Hippocampal formation (tissue), 2 donors: Measurements from ENCODE around the gene AKR1C2.
"Not testable (repeated sequence)": the region's sequence is repeated elsewhere in the genome, so short reads cannot be mapped to it uniquely, and the experiment has no call there.

Source experiments
- DNase-seq, 2 donors: peaks; one replicate each; lab custom pipeline; 2025; lab: John Stamatoyannopoulos, UW

AKR1C2 gene

DNA sequence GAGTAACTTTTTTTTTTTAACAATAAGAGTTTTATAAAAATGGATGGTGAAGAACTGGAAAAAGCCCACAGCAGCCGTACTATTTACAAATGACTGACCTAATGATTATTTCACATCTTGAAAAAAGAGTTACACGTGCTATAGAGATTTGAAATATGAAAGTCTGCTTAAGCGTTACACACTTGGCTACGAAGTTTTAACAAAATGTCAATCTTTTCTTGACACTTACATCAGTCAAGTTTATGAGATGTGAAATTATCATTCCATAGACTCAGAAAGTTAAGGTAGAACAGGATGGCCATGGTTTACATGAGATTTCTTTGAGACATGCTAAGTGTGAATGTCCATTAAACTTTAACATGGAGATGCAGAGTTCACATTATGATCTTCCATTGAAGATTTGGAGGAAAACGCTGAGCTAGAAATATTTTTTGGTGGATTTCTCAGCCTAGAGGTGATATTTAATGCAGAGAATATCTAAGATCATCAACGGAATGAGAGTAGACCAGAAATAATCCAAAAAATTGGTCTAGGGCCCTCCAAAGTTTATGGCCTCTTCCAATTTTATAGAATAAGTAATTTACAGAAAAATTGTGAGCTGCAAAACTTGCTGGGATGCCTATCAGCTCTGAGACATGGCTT lies 15.5 kb downstream of the AKR1C2 start:
- not testable (repeated sequence) for DNase-seq

GRCh38 chr10:4984971-4985594 lies 18.6 kb downstream of the AKR1C2 start:
- no peak for DNase-seq

DNA sequence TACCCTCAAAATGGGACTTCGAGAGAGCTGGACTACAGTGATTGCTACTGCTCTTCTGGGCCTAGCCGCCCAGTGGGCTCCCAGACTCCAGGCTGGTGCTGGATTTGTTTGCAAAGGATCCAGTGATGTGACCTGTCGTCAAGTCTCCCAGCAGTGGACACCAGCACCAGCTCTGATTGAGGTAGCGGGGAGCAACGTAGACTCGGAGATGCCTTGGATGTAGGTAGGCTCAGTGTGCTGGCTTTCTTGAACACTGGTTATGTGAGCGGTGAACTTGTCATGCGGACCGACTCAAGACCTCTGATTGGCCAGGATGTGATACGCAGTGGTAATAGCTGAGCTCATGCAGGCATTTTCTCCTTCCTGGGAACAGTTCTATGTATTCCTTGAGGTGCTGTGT lies 19.4 kb downstream of the AKR1C2 start:
- DNase-seq = no peak

DNA sequence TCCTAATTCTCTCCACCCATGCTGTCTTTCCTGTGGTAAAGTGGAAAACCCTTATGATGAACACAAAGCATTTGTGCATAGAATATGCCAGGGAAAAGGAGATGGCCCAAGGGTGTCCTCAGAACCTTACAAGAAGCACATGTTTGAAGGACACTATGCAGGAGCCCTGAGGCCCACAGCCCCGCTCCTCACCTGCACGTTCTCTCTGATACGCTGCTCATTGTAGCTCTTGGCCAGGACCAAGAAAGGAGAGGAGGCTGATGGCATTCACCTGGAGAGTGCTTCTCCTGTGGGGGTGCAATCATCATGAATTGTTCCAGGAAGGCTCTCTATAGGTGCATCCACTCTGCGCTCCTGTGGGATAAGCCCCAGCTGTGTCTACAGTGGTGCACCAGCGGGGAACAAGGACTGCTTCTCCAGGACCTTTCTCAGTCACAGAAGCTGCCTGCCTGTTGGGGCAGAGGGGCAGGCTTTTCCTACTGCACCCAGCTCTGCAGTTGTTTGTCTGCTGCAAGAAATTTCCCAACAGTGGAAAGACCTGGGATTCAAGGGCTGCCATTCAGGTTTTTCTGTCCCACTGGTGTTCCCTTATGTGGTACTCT lies 19.9 kb downstream of the AKR1C2 start:
- DNase-seq = no peak

DNA sequence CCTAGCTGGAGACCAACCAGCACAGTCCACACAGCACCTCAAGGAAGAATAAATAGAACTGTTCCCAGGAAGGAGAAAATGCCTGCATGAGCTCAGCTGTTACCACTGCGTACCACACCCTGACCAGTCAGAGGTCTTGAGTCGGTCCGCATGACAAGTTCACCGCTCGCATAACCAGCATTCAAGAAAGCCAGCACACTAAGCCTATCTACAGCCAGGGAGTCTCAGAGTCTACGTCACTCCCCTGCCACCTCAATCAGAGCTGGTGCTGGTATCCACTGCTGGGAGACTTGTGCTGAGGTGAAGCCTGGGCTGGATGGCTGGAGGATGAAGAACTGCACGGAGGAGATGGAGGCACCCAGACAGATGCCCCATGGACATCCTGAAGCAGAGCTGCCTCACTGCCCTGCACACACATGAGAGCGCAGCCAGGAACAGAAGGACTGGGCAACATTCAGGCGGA lies 20.9 kb downstream of the AKR1C2 start:
- no peak for DNase-seq

GRCh38 chr10:4981722-4982471 lies 21.8 kb downstream of the AKR1C2 start:
- no peak for DNase-seq

DNA sequence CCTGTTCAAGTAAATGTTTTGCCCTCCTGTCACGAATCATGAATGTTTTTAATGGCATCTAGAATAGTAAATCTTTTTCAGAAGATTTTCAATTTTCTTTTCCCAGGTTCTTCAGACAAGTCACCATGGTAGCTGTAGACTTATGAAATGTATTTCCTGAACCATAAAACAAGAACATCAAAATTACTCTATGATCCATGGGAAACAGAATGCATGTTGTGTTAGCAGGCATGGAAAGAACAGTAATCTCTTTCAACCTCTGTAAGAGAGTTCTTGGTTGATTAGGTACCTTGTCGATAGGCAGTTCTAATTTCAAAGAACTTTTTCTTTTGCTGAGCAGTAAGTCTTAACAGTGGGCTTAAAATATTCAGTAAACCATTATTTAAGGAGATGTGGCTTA lies 22.9 kb downstream of the AKR1C2 start:
- no peak for DNase-seq

GRCh38 chr10:4978870-4979269 lies 24.8 kb downstream of the AKR1C2 start:
- no peak for DNase-seq

DNA sequence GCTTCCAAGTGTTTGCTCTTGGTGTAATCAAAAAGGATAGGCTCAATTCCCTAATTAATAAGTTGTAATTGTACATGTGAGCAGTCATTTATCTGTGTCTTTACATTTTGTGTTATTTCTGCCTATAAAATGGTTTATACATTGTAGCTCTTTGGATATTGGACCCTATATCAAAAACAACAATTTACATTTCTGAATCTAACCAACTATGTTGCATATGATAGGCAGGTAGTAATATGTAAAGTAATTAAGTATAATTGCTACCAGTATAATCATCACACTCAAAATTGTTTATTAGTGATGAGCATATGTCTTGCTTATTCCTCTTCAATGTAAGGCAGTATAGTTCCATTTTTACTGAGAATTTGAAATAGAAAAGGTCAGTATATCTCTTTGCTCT lies 26.6 kb downstream of the AKR1C2 start:
- no peak for DNase-seq

DNA sequence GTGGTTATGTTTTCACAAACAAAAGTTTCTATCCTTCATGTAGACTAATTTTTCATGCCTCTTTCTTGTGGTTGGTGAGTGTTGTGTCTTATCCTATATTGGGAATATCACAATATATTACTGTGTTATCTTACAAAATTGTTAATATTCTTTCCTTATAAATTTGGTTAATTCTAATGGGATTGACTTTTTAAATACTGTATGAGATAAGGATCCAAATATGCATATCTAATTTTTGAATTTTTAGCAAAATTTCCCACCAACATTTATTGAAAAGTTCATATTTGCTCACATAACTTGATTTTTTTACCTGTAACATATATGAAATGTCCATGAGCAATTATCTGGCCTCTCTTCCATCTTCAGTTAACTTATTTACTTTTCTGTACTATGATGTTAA lies 29.3 kb downstream of the AKR1C2 start:
- not testable (repeated sequence) for DNase-seq

DNA sequence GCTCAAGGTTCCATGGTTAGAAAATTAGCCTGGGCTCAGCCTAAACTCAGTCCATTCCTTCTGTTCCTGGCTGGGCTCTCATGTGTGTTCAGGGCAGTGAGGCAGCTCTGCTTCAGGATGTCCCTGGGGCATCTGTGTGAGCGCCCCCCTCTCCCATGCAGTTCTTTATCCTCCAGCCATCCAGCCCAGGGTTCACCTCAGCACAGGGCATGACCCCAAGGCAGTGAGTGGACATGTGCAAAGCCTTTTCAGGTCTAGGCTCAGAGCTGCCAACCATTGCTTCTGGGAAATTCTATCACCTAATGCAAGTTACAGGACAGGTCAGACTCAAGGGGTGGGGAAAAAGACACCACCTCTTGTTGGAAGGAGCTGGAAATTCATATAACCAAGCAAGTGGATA lies 30.4 kb downstream of the AKR1C2 start:
- not testable (repeated sequence) for DNase-seq

- DNase-seq = not testable (repeated sequence)
Observed at GRCh38 chr10:4972369-4973142, 31.1 kb downstream of the AKR1C2 start.

- DNase-seq = not testable (repeated sequence)
Observed at GRCh38 chr10:4970362-4970761, 33.3 kb downstream of the AKR1C2 start.

- not testable (repeated sequence) for DNase-seq
Observed at GRCh38 chr10:4969289-4969688, 34.4 kb downstream of the AKR1C2 start.

DNA sequence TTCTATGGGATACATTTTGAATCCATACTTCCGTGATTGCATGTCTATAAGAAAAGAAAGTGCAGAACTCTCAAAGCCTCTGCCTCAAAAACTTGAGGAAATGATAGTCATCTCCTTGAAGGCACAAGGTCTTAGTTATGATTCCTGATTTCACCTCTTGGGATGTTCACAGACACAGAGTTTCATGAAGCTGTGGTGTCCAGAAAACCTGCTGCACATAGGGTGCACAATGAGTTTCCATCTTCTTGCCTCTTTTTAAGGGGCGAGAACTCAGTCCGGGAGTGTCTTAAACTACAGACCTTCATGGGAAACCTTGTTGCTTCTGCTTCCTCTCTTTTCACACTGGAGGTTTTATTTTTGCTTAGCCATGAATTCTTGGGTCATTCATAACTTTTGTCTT lies 36.5 kb downstream of the AKR1C2 start:
- DNase-seq = not testable (repeated sequence)

- DNase-seq = not testable (repeated sequence)
Observed at GRCh38 chr10:4965763-4966162, 37.9 kb downstream of the AKR1C2 start.

- not testable (repeated sequence) for DNase-seq
Observed at GRCh38 chr10:4963815-4964154, 39.9 kb downstream of the AKR1C2 start.

DNA sequence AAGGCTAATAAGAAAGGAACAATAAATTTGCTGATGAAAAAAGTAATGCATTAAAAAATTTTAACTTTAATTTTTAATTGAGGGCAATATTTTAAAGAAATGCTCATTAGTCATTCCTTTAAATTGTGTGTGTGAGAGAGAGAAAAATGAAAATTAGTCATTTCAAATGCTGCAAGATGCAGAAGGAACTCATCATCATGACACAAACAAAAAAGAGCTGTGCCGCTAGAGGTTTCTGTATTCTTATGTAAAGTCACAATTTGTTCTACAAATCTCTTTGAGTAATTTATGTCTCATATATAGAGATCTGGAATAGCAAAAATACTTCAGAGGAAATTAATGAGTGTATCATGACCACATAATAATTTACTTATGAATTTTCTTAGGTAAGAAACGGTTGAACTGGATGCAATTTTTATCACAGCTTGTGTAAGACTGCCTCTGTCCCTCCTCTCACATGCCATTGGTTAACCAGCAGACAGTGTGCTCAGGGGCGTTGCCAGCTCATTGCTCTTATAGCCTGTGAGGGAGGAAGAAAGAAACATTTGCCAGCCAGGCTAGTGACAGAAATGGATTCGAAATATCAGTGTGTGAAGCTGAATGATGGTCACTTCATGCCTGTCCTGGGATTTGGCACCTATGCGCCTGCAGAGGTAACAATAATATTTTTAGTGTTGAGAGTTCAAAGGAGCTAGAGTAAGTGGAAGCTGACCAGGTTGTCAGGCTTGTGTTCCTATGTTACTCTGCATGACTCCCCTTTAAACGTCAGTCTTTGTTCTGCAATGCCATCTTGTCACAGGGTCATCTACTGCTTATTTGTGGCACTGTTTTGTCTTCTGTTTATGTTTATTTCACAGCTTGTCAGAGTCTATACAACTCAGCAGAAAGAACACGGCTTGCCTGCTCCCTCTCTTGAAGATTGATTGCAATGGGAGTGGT lies 40.5 kb downstream of the AKR1C2 start, which contains the start of gene AKR1C1:
AKR1C1 (plus strand) TSS at position 540 of the 939 bp plus-strand sequence; CDS start at position 570, 30 bp downstream.
- DNase-seq = not testable (repeated sequence)

- not testable (repeated sequence) for DNase-seq
Observed at GRCh38 chr10:4962308-4962707, 41.3 kb downstream of the AKR1C2 start.

- not testable (repeated sequence) for DNase-seq
Observed at GRCh38 chr10:4961558-4961957, 42.1 kb downstream of the AKR1C2 start.
